K562 (cell line): ENCODE data around the gene DENND4C. TPM values are rescaled to one million over a fixed set of nuclear protein-coding genes. Genes with fewer than 3 reads are reported as not detected.

Source experiments
- ATAC-seq: fragments of 200-7000 bp; cut with Tn5 transposase; 3 replicates; pipeline ENCODE4 v1.9.1; 2020; ENCODE audit warnings: moderate library complexity
- BruUV-seq: library from RNA; stranded (reverse); fragments of 400-500 nt; replicated peaks from 2 replicates; lab custom pipeline; 2021; lab: Mats Ljungman, UMichigan
- CTCF ChIA-PET: fragments of 300-600 bp; formaldehyde crosslinking; extraction: SDS; loops from one replicate; lab custom pipeline; 2021; ENCODE audit warnings: low intra/inter-chr PET ratio; lab: Yijun Ruan, JAX
- POLR2A ChIA-PET: fragments of 300-600, 350-650 bp; sonication (Branson Sonifier 250); formaldehyde crosslinking; extraction: SDS; loops from one replicate; lab custom pipeline; 2021; ENCODE audit warnings: antibody characterized with exemption, inconsistent platforms; lab: Yijun Ruan, JAX
- DNase-seq, 4 experiments: peaks; one replicate each; pipeline versions ENCODE4 v3.0.0 to v3.0.0-alpha.2; 2011 to 2018; ENCODE audit warnings: low spot score in 3 of 4, mixed read lengths in 3 of 4; ENCODE audit errors: extremely low read depth in 1 of 4
- FAIRE-seq: peaks from 2 replicates; lab custom pipeline; 2011; peaks lifted over from hg19 to GRCh38; lab: Jason Lieb, UNC
- H2AFZ ChIP-seq: 2 replicates; pipeline ENCODE4 v1.6.0; 2011; ENCODE audit warnings: low read depth, low read length, control low read depth, inconsistent platforms
- H3K27ac ChIP-seq: fragments of 200-600 bp; 3 replicates; pipeline ENCODE4 v1.8.0; 2011; ENCODE audit warnings: low read depth, mild to moderate bottlenecking, control low read depth, inconsistent platforms, low read length, moderate library complexity, mixed read lengths; ENCODE audit errors: extremely low read depth
- H3K27me3 ChIP-seq, 2 experiments: fragments of 300-600 bp in 1 of 2; 2 replicates in 1 of 2; 3 replicates in 1 of 2; pipeline versions ENCODE4 v1.6.0 to v1.8.0; 2011; ENCODE audit warnings: inconsistent platforms in 2 of 2, low read length in 2 of 2, mild to moderate bottlenecking in 1 of 2, mixed read lengths in 1 of 2, moderate library complexity in 1 of 2; ENCODE audit not compliant: control insufficient read depth in 2 of 2, insufficient read depth in 2 of 2
- H3K36me3 ChIP-seq: fragments of 300-600 bp; 3 replicates; pipeline ENCODE4 v1.8.0; 2011; ENCODE audit warnings: mild to moderate bottlenecking, low read length, inconsistent platforms; ENCODE audit not compliant: control insufficient read depth, insufficient read depth
- H3K4me1 ChIP-seq, 2 experiments: fragments of 200-600 bp in 1 of 2; replicated peaks in 1 of 2; 2 replicates in 1 of 2; 3 replicates in 1 of 2; pipeline versions ENCODE4 v1.5.1 to v1.8.0; 2011; ENCODE audit warnings: inconsistent platforms in 2 of 2, low read length in 2 of 2, mild to moderate bottlenecking in 1 of 2, mixed read lengths in 1 of 2, moderate library complexity in 1 of 2; ENCODE audit not compliant: control insufficient read depth in 2 of 2, insufficient read depth in 2 of 2
- H3K4me2 ChIP-seq: 2 replicates; pipeline ENCODE4 v1.6.1; 2011; ENCODE audit warnings: low read length, control low read depth, inconsistent platforms, mixed read lengths; ENCODE audit not compliant: insufficient read depth
- H3K4me3 ChIP-seq: fragments of 200-600 bp; sonication (generic), shearing (Covaris generic); 2 replicates; pipeline ENCODE4 v1.5.1; 2016; ENCODE audit warnings: control low read depth, inconsistent platforms
- H3K79me2 ChIP-seq: fragments of 200-600 bp; 3 replicates; pipeline ENCODE4 v1.8.0; 2011; ENCODE audit warnings: low read length, inconsistent platforms; ENCODE audit not compliant: control insufficient read depth, insufficient read depth
- H3K9ac ChIP-seq, 2 experiments: 2 replicates each; pipeline versions ENCODE4 v1.6.0 to v1.6.1; 2011; ENCODE audit warnings: low read depth in 2 of 2, low read length in 2 of 2, control low read depth in 1 of 2, inconsistent platforms in 1 of 2, mild to moderate bottlenecking in 1 of 2, mixed read lengths in 1 of 2; ENCODE audit not compliant: insufficient read depth in 1 of 2
- H3K9me1 ChIP-seq: one replicate; pipeline ENCODE4 v1.6.0; 2011; ENCODE audit warnings: inconsistent platforms, mild to moderate bottlenecking, low read length, moderate library complexity; ENCODE audit not compliant: control insufficient read depth, insufficient read depth
- H3K9me3 ChIP-seq: replicated peaks from 2 replicates; pipeline ENCODE4 v1.5.1; 2011; ENCODE audit warnings: low read depth, low read length, inconsistent platforms; ENCODE audit not compliant: control insufficient read depth, insufficient read depth
- H4K20me1 ChIP-seq: replicated peaks from 2 replicates; pipeline ENCODE4 v1.6.1; 2011; ENCODE audit warnings: low read length, inconsistent platforms, mixed read lengths; ENCODE audit not compliant: control insufficient read depth, insufficient read depth
- CBFA2T3 ChIP-seq: fragments of 450-650 bp; IDR thresholded peaks from 2 replicates; pipeline ENCODE4 v1.6.1; 2017
- CREBBP ChIP-seq: IDR thresholded peaks from one replicate; pipeline ENCODE4 v1.6.1; 2012; ENCODE audit warnings: low read depth, mild to moderate bottlenecking, control low read depth, inconsistent platforms, low read length
- DPF2 ChIP-seq: fragments of 450-650 bp; IDR thresholded peaks from 2 replicates; pipeline ENCODE4 v1.6.1; 2016
- HDAC6 ChIP-seq: IDR thresholded peaks from 2 replicates; pipeline ENCODE4 v1.6.1; 2012; ENCODE audit warnings: low read depth, mild to moderate bottlenecking, control low read depth, inconsistent platforms, low read length, moderate library complexity
- HSF4 ChIP-seq: fragments of 250-450 bp; sonication (Bioruptor Pico); IDR thresholded peaks from 2 replicates; pipeline ENCODE4 v2.1.2; 2022; ENCODE audit warnings: mild to moderate bottlenecking, moderate library complexity, borderline replicate concordance
- KDM5B ChIP-seq: fragments of 200-600 bp; sonication (generic); IDR thresholded peaks from 2 replicates; pipeline ENCODE4 v1.6.1; 2012; ENCODE audit warnings: low read depth, mild to moderate bottlenecking, moderate library complexity, low read length, control low read depth, inconsistent platforms; ENCODE audit not compliant: insufficient replicate concordance
- NCOR1 ChIP-seq: fragments of 450-650 bp; IDR thresholded peaks from 2 replicates; pipeline ENCODE4 v1.6.1; 2016; ENCODE audit warnings: mild to moderate bottlenecking, moderate library complexity
- NELFE ChIP-seq: IDR thresholded peaks from 2 replicates; pipeline ENCODE4 v1.6.1; 2011; ENCODE audit warnings: mild to moderate bottlenecking; ENCODE audit not compliant: insufficient read depth, insufficient read length
- NFIX ChIP-seq: fragments of 250-450 bp; sonication (Bioruptor Pico); IDR thresholded peaks from 2 replicates; pipeline ENCODE4 v1.4.0; 2020; ENCODE audit warnings: low read depth, mild to moderate bottlenecking, moderate library complexity
- RCOR1 ChIP-seq, 2 experiments: IDR thresholded peaks; 2 replicates each; pipeline ENCODE4 v1.6.1; 2012; ENCODE audit warnings: low read depth in 2 of 2, low read length in 2 of 2, borderline replicate concordance in 1 of 2, improper control_type of control experiment in 1 of 2
- SMAD3 ChIP-seq: fragments of 450-650 bp; formaldehyde crosslinking; conservative IDR thresholded peaks from 2 replicates; pipeline ENCODE4 v1.4.0; 2020; ENCODE audit warnings: mild to moderate bottlenecking
- SMARCA4 ChIP-seq: fragments of 450-650 bp; IDR thresholded peaks from 2 replicates; pipeline ENCODE4 v1.6.1; 2016
- SMARCC2 ChIP-seq: fragments of 450-650 bp; IDR thresholded peaks from 2 replicates; pipeline ENCODE4 v1.6.1; 2017; ENCODE audit warnings: antibody characterized with exemption, moderate library complexity, mild to moderate bottlenecking, low read depth
- SMARCE1 ChIP-seq: fragments of 450-650 bp; IDR thresholded peaks from 2 replicates; pipeline ENCODE4 v1.7.1; 2016; ENCODE audit warnings: mild to moderate bottlenecking
- TEAD4 ChIP-seq, 2 experiments: sonication (generic) in 1 of 2; formaldehyde crosslinking in 1 of 2; IDR thresholded peaks; 2 replicates each; pipeline versions ENCODE4 v1.6.1 to v1.8.0; 2012 to 2022; ENCODE audit warnings: borderline replicate concordance in 1 of 2, inconsistent platforms in 1 of 2, low read length in 1 of 2, mild to moderate bottlenecking in 1 of 2, missing genetic modification reagents in 1 of 2
- ZHX1 ChIP-seq: fragments of 150-350 bp; conservative IDR thresholded peaks from 2 replicates; pipeline ENCODE4 v1.6.1; 2014; ENCODE audit warnings: low read length
- WGBS: fragments of 100-300 bp; shearing (Covaris generic); methylation state at CpG from one replicate; pipeline ENCODE4 v1.1.6; 2016; ENCODE audit warnings: low coverage, mixed read lengths; ENCODE audit not compliant: insufficient coverage; ENCODE audit errors: missing lambda C conversion rate; 5-methylcytosine and 5-hydroxymethylcytosine counted together
- in situ Hi-C: fragments of 300-500 bp; cut with MboI; formaldehyde crosslinking; loops from 4 replicates; pipeline ENCODE4 v1.15.0; 2018; ENCODE audit warnings: inconsistent platforms, mixed read lengths
- intact Hi-C: fragments of 100-400 bp; cut with micrococcal nuclease; formaldehyde crosslinking; loops from 2 replicates; pipeline ENCODE4 v1.14.2; 2022
- polyA plus RNA-seq, 8 experiments: library from polyadenylated mRNA; depleted of rRNA in 4 of 8; stranded (reverse) in 5 of 8; unstranded in 3 of 8; fragments of >200 nt; fragmentation: Nextera tagmentation in 2 of 8; fragmentation: Illumina TruSeq in 1 of 8; extraction: Ambion mirVana in 2 of 8; extraction: Trizol in 1 of 8; gene quantifications; 2 replicates each; pipeline versions ENCODE4 v1.2.1 to v1.2.3, GENCODE V29; 2011 to 2014; ENCODE audit warnings: inconsistent platforms in 1 of 8, missing spikeins in 1 of 8
- total RNA-seq, 7 experiments: library from RNA; depleted of rRNA in 6 of 7; stranded (reverse); fragments of >200 nt in 6 of 7; fragmentation: Illumina TruSeq in 2 of 7; extraction: Trizol in 2 of 7; gene quantifications; 2 replicates each; pipeline versions ENCODE4 v1.2.1 to v1.2.3, GENCODE V29; 2011 to 2021; ENCODE audit warnings: low replicate concordance in 1 of 7
- TF ChIP-seq, protein P1 (sequence below): sonication (generic); formaldehyde crosslinking; IDR thresholded peaks from 2 replicates; pipeline ENCODE4 v1.5.0; 2020; ENCODE audit warnings: missing genetic modification reagents
- TF ChIP-seq, protein P2 (sequence below): sonication (generic); formaldehyde crosslinking; IDR thresholded peaks from 2 replicates; pipeline ENCODE4 v1.4.0; 2020; ENCODE audit warnings: mild to moderate bottlenecking, missing genetic modification reagents

Gene DENND4C
- total and polyA plus RNA-seq, 9 of the 15 experiments (the other 6 are each of a cell fraction or from before 2014, with no cell fraction given), result 4.8 to 31.8 (median 13.9) TPM

GRCh38 chr9:19411316-19411715, 180.8 kb downstream of the DENND4C start:
- Histone ChIP-seq H3K9ac (no peak overlapping the region), H3K4me3 (no peak overlapping the region), H2AFZ (no peak overlapping the region), H3K4me2 (peak overlapping the region; percentile 35), H3K9me1 (no peaks in the 10 kb centered on the region), H3K27ac (no peak overlapping the region), H3K4me1 (peaks cover 21 to 26% of the 10 kb centered on the region in 2 experiments), H3K27me3 (no peaks in the 10 kb centered on the region), H4K20me1 (no peaks in the 10 kb centered on the region), H3K79me2 (peaks cover 27% of the 10 kb centered on the region), H3K36me3 (no peaks in the 10 kb centered on the region; the same call in 2 of the 3 replicates), H3K9me3 (no peaks in the 10 kb centered on the region)
- in situ Hi-C loops (no loop called here), intact Hi-C loops (no loop called here)
- POLR2A ChIA-PET, result no interaction called here
- DNase-seq (peak in 1 of 4 experiments; percentile 50), ATAC-seq (no peak), FAIRE-seq (peak; percentile 52)
- no TSS peak for BruUV-seq
- 7% methylated on average over 8 of the region's 8 CpGs for WGBS
- CTCF ChIA-PET, result no interaction called here
- TF ChIP-seq CREBBP, result no peak
- TF ChIP-seq ZHX1, result no peak
- TF ChIP-seq, protein P1, sequence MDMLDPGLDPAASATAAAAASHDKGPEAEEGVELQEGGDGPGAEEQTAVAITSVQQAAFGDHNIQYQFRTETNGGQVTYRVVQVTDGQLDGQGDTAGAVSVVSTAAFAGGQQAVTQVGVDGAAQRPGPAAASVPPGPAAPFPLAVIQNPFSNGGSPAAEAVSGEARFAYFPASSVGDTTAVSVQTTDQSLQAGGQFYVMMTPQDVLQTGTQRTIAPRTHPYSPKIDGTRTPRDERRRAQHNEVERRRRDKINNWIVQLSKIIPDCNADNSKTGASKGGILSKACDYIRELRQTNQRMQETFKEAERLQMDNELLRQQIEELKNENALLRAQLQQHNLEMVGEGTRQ (CRISPR knock-in tag), result no peak
- TF ChIP-seq RCOR1 (IDR thresholded peaks at IDR 0.05; ENCODE audit: borderline replicate concordance in 1 of 2, low read depth in 2 of 2, low read length in 2 of 2), result peak in 1 of 2 experiments; percentile 26; a peak in 1 of 4 replicates
- peak; percentile 57 for TF ChIP-seq CBFA2T3
- TF ChIP-seq NCOR1, result peak; percentile 11; the same call in 1 of the 2 replicates
- peak; percentile 76 for TF ChIP-seq SMARCA4
- no peak for TF ChIP-seq HDAC6
- no peak for TF ChIP-seq NFIX (CRISPR knock-in tag)
- no peak for TF ChIP-seq KDM5B
- TF ChIP-seq, protein P2, sequence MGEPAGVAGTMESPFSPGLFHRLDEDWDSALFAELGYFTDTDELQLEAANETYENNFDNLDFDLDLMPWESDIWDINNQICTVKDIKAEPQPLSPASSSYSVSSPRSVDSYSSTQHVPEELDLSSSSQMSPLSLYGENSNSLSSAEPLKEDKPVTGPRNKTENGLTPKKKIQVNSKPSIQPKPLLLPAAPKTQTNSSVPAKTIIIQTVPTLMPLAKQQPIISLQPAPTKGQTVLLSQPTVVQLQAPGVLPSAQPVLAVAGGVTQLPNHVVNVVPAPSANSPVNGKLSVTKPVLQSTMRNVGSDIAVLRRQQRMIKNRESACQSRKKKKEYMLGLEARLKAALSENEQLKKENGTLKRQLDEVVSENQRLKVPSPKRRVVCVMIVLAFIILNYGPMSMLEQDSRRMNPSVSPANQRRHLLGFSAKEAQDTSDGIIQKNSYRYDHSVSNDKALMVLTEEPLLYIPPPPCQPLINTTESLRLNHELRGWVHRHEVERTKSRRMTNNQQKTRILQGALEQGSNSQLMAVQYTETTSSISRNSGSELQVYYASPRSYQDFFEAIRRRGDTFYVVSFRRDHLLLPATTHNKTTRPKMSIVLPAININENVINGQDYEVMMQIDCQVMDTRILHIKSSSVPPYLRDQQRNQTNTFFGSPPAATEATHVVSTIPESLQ (CRISPR knock-in tag), result no peak
- peak; percentile 54 for TF ChIP-seq DPF2
- 0 out of 2 replicates have a peak, but pooled peaks have one; percentile 14 for TF ChIP-seq TEAD4 (IDR thresholded peaks at IDR 0.05; ENCODE audit: low read length)
- no peak for TF ChIP-seq TEAD4 (CRISPR knock-in tag; IDR thresholded peaks at IDR 0.05; ENCODE audit: borderline replicate concordance)
- TF ChIP-seq SMAD3, result no peak
- peak; percentile 31; the same call in 1 of the 2 replicates for TF ChIP-seq SMARCC2
- TF ChIP-seq NELFE, result no peak
- peak; percentile 72 for TF ChIP-seq SMARCE1
- no peak for TF ChIP-seq HSF4 (CRISPR knock-in tag)
